A549 (cell line): Measurements from ENCODE around the gene TDRD12. TPM values are rescaled to one million over a fixed set of nuclear protein-coding genes. Genes with fewer than 3 reads are reported as not detected.

ENCODE experiments used
- ATAC-seq, 2 experiments: fragments of 200-7000 bp in 1 of 2; fragments of >200 bp in 1 of 2; cut with Nextera tagmentation in 1 of 2; cut with Tn5 transposase in 1 of 2; 3 replicates each; pipeline versions ENCODE4 v1.8.0 to v1.9.1; 2018 to 2020; ENCODE audit warnings: mild to moderate bottlenecking in 1 of 2, moderate library complexity in 1 of 2
- CTCF ChIA-PET: fragments of 300-600 bp; sonication (Branson Sonifier 250); formaldehyde crosslinking; extraction: SDS; loops from one replicate; lab custom pipeline; 2021; ENCODE audit warnings: antibody characterized with exemption, inconsistent platforms; lab: Yijun Ruan, JAX
- POLR2A ChIA-PET: fragments of 350-600 bp; formaldehyde crosslinking; extraction: SDS; loops from one replicate; lab custom pipeline; 2021; ENCODE audit warnings: antibody characterized with exemption, inconsistent platforms; lab: Yijun Ruan, JAX
- DNase-seq, 2 experiments: peaks; one replicate each; pipeline versions ENCODE4 v3.0.0 to v3.0.0-alpha.2; 2011 to 2016; ENCODE audit warnings: low read depth in 1 of 2, low spot score in 1 of 2
- FAIRE-seq: peaks from 2 replicates; lab custom pipeline; 2011; peaks lifted over from hg19 to GRCh38; lab: Jason Lieb, UNC
- H3K27ac ChIP-seq, 2 experiments: fragments of >200 bp; sonication (Bioruptor Twin); formaldehyde crosslinking; 3 replicates each; pipeline ENCODE4 v1.5.1; 2016 to 2017
- H3K4me1 ChIP-seq: fragments of >200 bp; sonication (Bioruptor Twin); formaldehyde crosslinking; 3 replicates; pipeline ENCODE4 v1.6.1; 2016
- H3K4me2 ChIP-seq: fragments of >200 bp; sonication (Bioruptor Twin); formaldehyde crosslinking; 3 replicates; pipeline ENCODE4 v1.6.1; 2016
- H3K4me3 ChIP-seq: fragments of >200 bp; sonication (Bioruptor Twin); formaldehyde crosslinking; 3 replicates; pipeline ENCODE4 v1.5.1; 2016
- H3K9me3 ChIP-seq: fragments of >200 bp; sonication (Bioruptor Twin); formaldehyde crosslinking; 3 replicates; pipeline ENCODE4 v1.6.1; 2016
- BCL3 ChIP-seq: fragments of >200 bp; sonication (Bioruptor Twin); formaldehyde crosslinking; IDR thresholded peaks from 3 replicates; pipeline ENCODE4 v1.6.1; 2016
- CHD4 ChIP-seq: fragments of 200-600 bp; sonication (generic); IDR thresholded peaks from 2 replicates; pipeline ENCODE4 v1.6.1; 2016; ENCODE audit warnings: antibody characterized with exemption, mild to moderate bottlenecking, borderline replicate concordance
- EHMT2 ChIP-seq: fragments of 200-600 bp; sonication (generic); IDR thresholded peaks from 2 replicates; pipeline ENCODE4 v1.6.1; 2016; ENCODE audit warnings: antibody characterized with exemption, low read depth, mild to moderate bottlenecking, moderate library complexity
- FOSB ChIP-seq: fragments of 250-450 bp; sonication (Bioruptor Pico); IDR thresholded peaks from 2 replicates; pipeline ENCODE4 v1.5.0; 2020; ENCODE audit warnings: mild to moderate bottlenecking, moderate library complexity
- FOXS1 ChIP-seq: fragments of 250-450 bp; sonication (Bioruptor Pico); IDR thresholded peaks from 2 replicates; pipeline ENCODE4 v1.5.0; 2020; ENCODE audit warnings: mild to moderate bottlenecking, moderate library complexity
- KDM5A ChIP-seq: fragments of 200-600 bp; sonication (generic); IDR thresholded peaks from 2 replicates; pipeline ENCODE4 v1.6.1; 2016; ENCODE audit warnings: antibody characterized with exemption, mild to moderate bottlenecking
- MAX ChIP-seq: IDR thresholded peaks from 2 replicates; pipeline ENCODE4 v1.6.1; 2012
- PHF8 ChIP-seq: fragments of 200-600 bp; sonication (generic); IDR thresholded peaks from 2 replicates; pipeline ENCODE4 v1.6.1; 2016; ENCODE audit warnings: low read depth, mild to moderate bottlenecking, antibody characterized with exemption, moderate library complexity, borderline replicate concordance
- SMC3 ChIP-seq: fragments of >200 bp; sonication (Bioruptor Twin); formaldehyde crosslinking; IDR thresholded peaks from 3 replicates; pipeline ENCODE4 v1.6.1; 2018; ENCODE audit warnings: inconsistent platforms
- TFCP2L1 ChIP-seq: fragments of 250-450 bp; sonication (Bioruptor Pico); IDR thresholded peaks from 2 replicates; pipeline ENCODE4 v1.5.0; 2021; ENCODE audit warnings: mild to moderate bottlenecking
- TP53 ChIP-seq: fragments of 250-450 bp; sonication (Bioruptor Pico); IDR thresholded peaks from 2 replicates; pipeline ENCODE4 v1.5.0; 2021; ENCODE audit warnings: mild to moderate bottlenecking, moderate library complexity
- ZC3H11A ChIP-seq: fragments of 450-650 bp; IDR thresholded peaks from 2 replicates; pipeline ENCODE4 v1.6.1; 2014; ENCODE audit warnings: antibody characterized with exemption, mild to moderate bottlenecking
- whole genome bisulfite sequencing: methylation state at CpG from one replicate; pipeline ENCODE4 v1.1.6; 2017; ENCODE audit errors: missing lambda C conversion rate; 5-methylcytosine and 5-hydroxymethylcytosine counted together
- polyA plus RNA-seq, 4 experiments: library from polyadenylated mRNA; depleted of rRNA in 3 of 4; stranded (reverse); fragments of >200 nt; fragmentation: RNase III in 1 of 4; extraction: RNeasy Plus Mini Kit Qiagen cat#74134 plus additional on column Dnase treatment in 1 of 4; gene quantifications; 2 replicates in 3 of 4; 3 replicates in 1 of 4; pipeline ENCODE4 v1.2.3, GENCODE V29; 2011 to 2017

Gene TDRD12
- polyA plus RNA-seq, 2 of the 4 experiments (the other 2 are of a cell fraction), result 0.19 to 0.53 TPM

GRCh38 chr19:32872391-32872790 lies 152.8 kb downstream of the TDRD12 start:
- H3K4me3 ChIP-seq, result no peak overlapping the region
- no peak overlapping the region for H3K27ac ChIP-seq
- ChIA-PET POLR2A (no interaction called here), CTCF (interaction anchor here (0.7 kb wide), 1 partner anchor 13 kb away, joined by 5 read pairs; no protein-coding TSS in a partner anchor)
- no peaks in the 10 kb centered on the region for H3K9me3 ChIP-seq
- no peak for ATAC-seq
- TF ChIP-seq CHD4, result no peak
- TF ChIP-seq TFCP2L1 (CRISPR knock-in tag), result no peak
- no peak for TF ChIP-seq BCL3
- TF ChIP-seq FOXS1 (CRISPR knock-in tag), result no peak
- no peak for TF ChIP-seq MAX
- TF ChIP-seq TP53 (CRISPR knock-in tag), result no peak
- FAIRE-seq, result no peak
- WGBS, result 89% methylated on average over 3 of the region's 3 CpGs
- no peak for DNase-seq
- peaks cover 10% of the 10 kb centered on the region; the same call in 1 of the 3 replicates for H3K4me1 ChIP-seq
- no peak overlapping the region for H3K4me2 ChIP-seq

GRCh38 chr19:32873247-32873959 lies 153.8 kb downstream of the TDRD12 start:
- H3K4me1 ChIP-seq, result peaks cover 11% of the 10 kb centered on the region; the same call in 1 of the 3 replicates
- no peak for TF ChIP-seq KDM5A
- TF ChIP-seq CHD4, result no peak
- TF ChIP-seq ZC3H11A, result no peak
- TF ChIP-seq EHMT2, result no peak
- TF ChIP-seq MAX, result no peak
- TF ChIP-seq PHF8, result no peak
- no peak for TF ChIP-seq FOSB (CRISPR knock-in tag)
- TF ChIP-seq, all 56 proteins: peak for 0
- H3K27ac ChIP-seq, result no peak overlapping the region
- no peak overlapping the region for H3K4me2 ChIP-seq
- WGBS, result 81% methylated on average over 18 of the region's 18 CpGs
- DNase-seq (no peak), FAIRE-seq (no peak), ATAC-seq (no peak)
- ChIA-PET POLR2A (no interaction called here), CTCF (no interaction called here)
- H3K4me3 ChIP-seq, result no peak overlapping the region
- H3K9me3 ChIP-seq, result no peaks in the 10 kb centered on the region

- no peak for FAIRE-seq
- TF ChIP-seq FOXS1 (CRISPR knock-in tag), result no peak
- ChIA-PET POLR2A (no interaction called here), CTCF (interaction anchor here (0.9 kb wide), 1 partner anchor 9 kb away, joined by 3 read pairs; no protein-coding TSS in a partner anchor)
- no peak for ATAC-seq
- Histone ChIP-seq H3K9me3 (no peaks in the 10 kb centered on the region), H3K4me1 (peaks cover 11% of the 10 kb centered on the region; the same call in 1 of the 3 replicates), H3K4me3 (no peak overlapping the region), H3K4me2 (no peak overlapping the region), H3K27ac (no peak overlapping the region)
- DNase-seq, result no peak
- 71% methylated on average over 9 of the region's 9 CpGs for WGBS
These were observed 155.0 kb downstream of the TDRD12 start for GRCh38 chr19:32874605-32875004.

GRCh38 chr19:32875428-32875827 lies 155.9 kb downstream of the TDRD12 start:
- no peak overlapping the region for H3K4me3 ChIP-seq
- no peak overlapping the region for H3K27ac ChIP-seq
- ChIA-PET CTCF (interaction anchor here (0.6 to 1.3 kb wide), 3 partner anchors 9 to 318 kb away, joined by 3 to 5 read pairs (median 5); no protein-coding TSS in a partner anchor), POLR2A (no interaction called here)
- FAIRE-seq (no peak), ATAC-seq (no peak), DNase-seq (no peak)
- WGBS, result 81% methylated on average over 7 of the region's 7 CpGs
- H3K4me1 ChIP-seq, result peaks cover 11% of the 10 kb centered on the region; the same call in 1 of the 3 replicates
- TF ChIP-seq SMC3, result no peak
- TF ChIP-seq ZC3H11A, result no peak
- no peak for TF ChIP-seq TFCP2L1 (CRISPR knock-in tag)
- no peaks in the 10 kb centered on the region for H3K9me3 ChIP-seq
- no peak overlapping the region for H3K4me2 ChIP-seq
